GM13976 (cell line): ENCODE results near the gene TLR8.

ENCODE experiments used
- DNase-seq: peaks from one replicate; pipeline ENCODE4 v3.0.0; 2012; ENCODE audit warnings: low spot score
- in situ Hi-C: fragments of 300-500 bp; cut with MboI; formaldehyde crosslinking; loops from one replicate; pipeline ENCODE4 v1.12.0; 2022; ENCODE audit warnings: low sequenced_read_pairs, mixed read lengths, inconsistent platforms; ENCODE audit not compliant: unreplicated experiment
- TF ChIP-seq, protein P1 (sequence below): IDR thresholded peaks from 2 replicates; pipeline ENCODE4 v1.5.1; 2012; ENCODE audit warnings: borderline replicate concordance, mild to moderate bottlenecking; ENCODE audit not compliant: insufficient read depth; ENCODE audit errors: extremely low read depth, missing control alignments, control extremely low read depth

The TLR8 gene

DNA sequence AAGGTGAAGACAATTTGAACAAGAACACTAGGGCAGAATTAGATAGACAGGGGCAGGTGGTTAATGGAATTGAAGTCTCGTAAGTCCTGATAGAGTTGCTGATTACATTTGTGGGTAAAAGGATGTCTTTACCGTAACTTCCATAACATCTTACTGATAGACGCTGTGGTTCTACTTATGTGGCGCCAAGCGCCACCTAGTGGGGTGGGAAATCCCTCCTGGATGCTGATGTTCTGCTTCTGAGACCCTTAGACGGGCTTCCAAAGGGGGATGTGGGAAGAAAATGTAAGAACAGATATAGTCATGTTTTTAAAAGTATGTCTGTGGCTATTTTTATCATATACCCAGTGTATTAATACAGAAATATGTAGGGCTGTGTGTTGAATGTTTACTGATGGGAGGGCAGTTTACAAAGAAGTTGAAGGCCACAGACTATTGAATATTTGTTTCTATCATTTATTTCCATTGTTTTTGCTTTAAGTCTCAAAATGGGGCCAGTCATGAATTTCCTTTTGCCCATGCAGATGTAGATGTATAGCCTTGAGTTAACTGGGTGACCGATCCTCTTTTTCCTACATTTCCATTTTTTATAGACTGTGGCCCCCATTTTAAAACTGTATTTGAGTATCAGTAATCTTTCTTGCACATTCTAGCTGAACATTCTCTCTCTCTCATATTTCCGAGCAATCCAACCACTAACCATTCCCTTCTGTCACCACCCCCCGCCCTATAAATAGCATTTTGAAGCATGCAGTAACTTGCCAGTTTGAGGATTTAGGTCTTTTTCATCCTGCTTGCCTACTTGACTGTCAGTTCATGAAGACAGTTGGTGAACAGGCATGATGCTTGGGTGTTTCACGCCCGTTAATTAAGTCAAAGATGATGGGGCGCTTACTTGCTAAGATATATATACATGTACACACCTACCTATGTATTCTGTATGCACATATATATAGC lies 12.1 kb upstream of the TLR8 start:
- TF ChIP-seq, protein P1, sequence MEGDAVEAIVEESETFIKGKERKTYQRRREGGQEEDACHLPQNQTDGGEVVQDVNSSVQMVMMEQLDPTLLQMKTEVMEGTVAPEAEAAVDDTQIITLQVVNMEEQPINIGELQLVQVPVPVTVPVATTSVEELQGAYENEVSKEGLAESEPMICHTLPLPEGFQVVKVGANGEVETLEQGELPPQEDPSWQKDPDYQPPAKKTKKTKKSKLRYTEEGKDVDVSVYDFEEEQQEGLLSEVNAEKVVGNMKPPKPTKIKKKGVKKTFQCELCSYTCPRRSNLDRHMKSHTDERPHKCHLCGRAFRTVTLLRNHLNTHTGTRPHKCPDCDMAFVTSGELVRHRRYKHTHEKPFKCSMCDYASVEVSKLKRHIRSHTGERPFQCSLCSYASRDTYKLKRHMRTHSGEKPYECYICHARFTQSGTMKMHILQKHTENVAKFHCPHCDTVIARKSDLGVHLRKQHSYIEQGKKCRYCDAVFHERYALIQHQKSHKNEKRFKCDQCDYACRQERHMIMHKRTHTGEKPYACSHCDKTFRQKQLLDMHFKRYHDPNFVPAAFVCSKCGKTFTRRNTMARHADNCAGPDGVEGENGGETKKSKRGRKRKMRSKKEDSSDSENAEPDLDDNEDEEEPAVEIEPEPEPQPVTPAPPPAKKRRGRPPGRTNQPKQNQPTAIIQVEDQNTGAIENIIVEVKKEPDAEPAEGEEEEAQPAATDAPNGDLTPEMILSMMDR: peak; percentile 64
- in situ Hi-C loops: loop anchor here (5.0 kb wide), 1 partner anchor 72 kb away; no protein-coding TSS in a partner anchor
- peak; percentile 35 for DNase-seq

GRCh38 chrX:12895866-12896265 lies 10.6 kb upstream of the TLR8 start:
- DNase-seq: no peak
- TF ChIP-seq, protein P1: no peak
- in situ Hi-C loops: no loop called here

DNA sequence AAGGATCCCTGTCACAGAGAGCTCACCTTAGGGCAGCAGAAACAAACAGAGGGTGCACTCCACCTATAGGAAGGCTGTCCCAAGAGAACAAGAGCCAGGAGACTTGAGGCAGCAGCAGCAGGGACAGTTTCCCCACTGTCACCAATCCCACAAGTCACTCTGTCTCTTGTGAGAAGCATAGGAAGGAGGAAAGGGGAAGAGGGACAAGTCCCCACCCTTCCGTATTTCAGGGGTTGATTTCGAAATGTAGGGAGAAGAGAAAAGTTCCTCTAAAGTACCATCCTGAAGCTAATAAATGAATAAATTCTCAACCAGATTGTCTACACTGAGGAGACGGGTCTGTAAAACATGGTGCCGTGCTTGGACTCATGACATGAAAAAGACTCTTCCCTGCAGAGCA lies 9.5 kb upstream of the TLR8 start:
- DNase-seq: no peak
- TF ChIP-seq, protein P1: no peak
- in situ Hi-C loops: no loop called here

GRCh38 chrX:12898073-12898472 lies 8.3 kb upstream of the TLR8 start:
- TF ChIP-seq, protein P1: no peak
- in situ Hi-C loops: no loop called here

GRCh38 chrX:12899506-12899905 lies 6.9 kb upstream of the TLR8 start:
- TF ChIP-seq, protein P1: no peak
- in situ Hi-C loops: no loop called here
- no peak for DNase-seq

More at GRCh38 chrX:12898073-12898472, 8.3 kb upstream of the TLR8 start:
- DNase-seq: no peak

DNA sequence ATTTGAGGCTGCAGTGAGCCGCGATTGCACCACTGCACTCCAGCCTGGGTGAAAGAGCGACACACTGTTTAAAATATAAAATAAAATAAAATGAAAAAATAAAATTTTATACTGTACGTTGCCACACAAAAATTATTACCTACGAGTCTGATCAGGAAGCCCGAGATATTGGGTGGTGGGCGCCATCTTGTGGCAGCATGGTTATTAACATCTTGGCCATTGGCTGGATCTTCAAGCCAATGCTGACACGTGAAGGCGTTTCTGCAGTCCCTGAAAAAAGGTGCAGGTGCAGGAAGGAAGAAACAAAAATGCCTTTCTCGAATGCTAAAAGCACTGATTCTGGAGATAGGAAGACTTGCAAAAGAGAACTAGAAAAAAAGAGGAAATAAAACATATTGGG lies 4.9 kb upstream of the TLR8 start:
- peak; percentile 73 for DNase-seq
- TF ChIP-seq, protein P1: peak; percentile 72
- in situ Hi-C loops: no loop called here

- DNase-seq: no peak
- in situ Hi-C loops: no loop called here
- TF ChIP-seq, protein P1: no peak
These were observed 2.8 kb upstream of the TLR8 start for GRCh38 chrX:12903646-12904045.
